HT1080 (cell line): ENCODE results near the gene LAMB1. TPM values are rescaled to one million over a fixed set of nuclear protein-coding genes. Genes with fewer than 3 reads are reported as not detected.

ENCODE experiments used
- DNase-seq: peaks from one replicate; pipeline ENCODE4 v3.0.0-alpha.2; 2015; ENCODE audit warnings: low read depth
- small RNA-seq: library from RNA; depleted of rRNA; stranded (forward); fragments of <200 nt; gene quantifications from one replicate; pipeline ENCODE3, GENCODE V24; 2014
- total RNA-seq: library from RNA; depleted of rRNA; stranded (reverse); fragments of >200 nt; shearing (Covaris generic); gene quantifications from 2 replicates; pipeline ENCODE4 v1.2.3, GENCODE V29; 2014; rRNA removed

LAMB1 gene
- total RNA-seq, 1 experiment from 2014 or later, result 62.7 TPM

- no peak for DNase-seq
These were observed 118.7 kb downstream of the LAMB1 start for GRCh38 chr7:107884066-107884818.

- no peak for DNase-seq
These were observed 120.2 kb downstream of the LAMB1 start for GRCh38 chr7:107882766-107883165.

GRCh38 chr7:107879400-107880035, 123.4 kb downstream of the LAMB1 start:
- DNase-seq, result peak; percentile 74

GRCh38 chr7:107878636-107879035, 124.3 kb downstream of the LAMB1 start:
- peak; percentile 44 for DNase-seq

GRCh38 chr7:107877731-107878382, 125.1 kb downstream of the LAMB1 start:
- DNase-seq, result no peak

GRCh38 chr7:107876916-107877315, 126.0 kb downstream of the LAMB1 start:
- DNase-seq, result no peak

- peak; percentile 78 for DNase-seq
These were observed 128.1 kb downstream of the LAMB1 start for GRCh38 chr7:107874605-107875446.

- DNase-seq, result no peak
These were observed 128.8 kb downstream of the LAMB1 start for GRCh38 chr7:107874111-107874510.

Small RNA genes within 50 kb of the gene (small RNA-seq; reads per million reads assigned to genes)
- 0.98 reads per million, percentile 73 among the genes with 10 or more reads in this experiment for gene RF00012

Other genes with a start within 250 kb of the LAMB1 start
- gene SLC26A3, start 199.9 kb downstream of the LAMB1 start, total RNA-seq, result not detected in 2 replicates
- 44.1 and 65.8 TPM in 2 replicates for gene DLD, start 112.0 kb downstream of the LAMB1 start, total RNA-seq
- 0.06 TPM in 1 of 2 replicates, not detected in the other for gene LAMB4, start 127.2 kb upstream of the LAMB1 start, total RNA-seq